HK-2 (cell line): ENCODE results near the gene SLC6A7.

Experiments used
- DNase-seq: peaks from one replicate; pipeline ENCODE4 v3.0.0-alpha.2; 2018; ENCODE audit not compliant: unreplicated experiment

SLC6A7 gene

GRCh38 chr5:150190987-150191386, 1.1 kb downstream of the SLC6A7 start:
- no peak for DNase-seq

GRCh38 chr5:150192462-150192861, 2.6 kb downstream of the SLC6A7 start:
- DNase-seq = no peak

- no peak for DNase-seq
These were observed 6.0 kb downstream of the SLC6A7 start for GRCh38 chr5:150195736-150196485.

- DNase-seq = no peak
These were observed 6.7 kb downstream of the SLC6A7 start for GRCh38 chr5:150196514-150196913.

- no peak for DNase-seq
These were observed 7.1 kb downstream of the SLC6A7 start for GRCh38 chr5:150196986-150197385.

- no peak for DNase-seq
These were observed 7.6 kb downstream of the SLC6A7 start for GRCh38 chr5:150197476-150197875.

- DNase-seq = no peak
These were observed 12.6 kb downstream of the SLC6A7 start for GRCh38 chr5:150202501-150202900.

DNA sequence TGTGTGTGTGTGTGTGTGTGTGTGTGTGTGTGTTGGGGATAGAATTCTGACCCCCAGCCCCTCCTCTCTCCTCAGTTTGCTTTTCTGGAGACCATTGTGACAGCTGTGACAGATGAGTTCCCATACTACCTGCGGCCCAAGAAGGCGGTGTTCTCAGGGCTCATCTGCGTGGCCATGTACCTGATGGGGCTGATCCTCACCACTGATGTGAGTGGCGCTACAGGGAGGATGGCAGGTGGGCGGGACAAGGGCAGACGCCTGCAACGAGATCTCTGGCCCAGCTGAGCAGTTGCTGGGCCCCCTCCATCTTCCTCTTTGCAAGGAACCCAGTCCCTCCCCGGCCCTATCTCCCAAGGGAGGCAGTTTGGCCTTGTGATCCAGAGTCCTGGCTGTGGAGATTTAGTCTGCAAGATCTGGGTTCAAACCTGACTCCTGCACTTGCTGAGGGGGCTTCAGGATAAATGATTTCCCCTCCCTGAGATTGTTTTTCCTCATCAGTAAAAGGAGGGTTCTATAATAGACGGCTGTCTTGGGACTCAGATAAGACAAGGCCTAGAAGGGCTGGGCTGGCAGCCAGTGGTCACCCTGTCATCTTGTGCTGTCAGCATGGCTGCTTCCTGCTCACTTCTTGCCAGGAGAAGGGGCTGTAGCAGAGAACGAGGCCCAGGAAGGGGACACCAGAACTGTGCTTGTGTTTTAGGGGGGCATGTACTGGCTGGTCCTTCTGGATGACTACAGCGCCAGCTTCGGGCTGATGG, 14.1 kb downstream of the SLC6A7 start:
- no peak for DNase-seq

GRCh38 chr5:150204590-150204960, 14.7 kb downstream of the SLC6A7 start:
- no peak for DNase-seq

- no peak for DNase-seq
These were observed 16.4 kb downstream of the SLC6A7 start for GRCh38 chr5:150206098-150206778.

DNA sequence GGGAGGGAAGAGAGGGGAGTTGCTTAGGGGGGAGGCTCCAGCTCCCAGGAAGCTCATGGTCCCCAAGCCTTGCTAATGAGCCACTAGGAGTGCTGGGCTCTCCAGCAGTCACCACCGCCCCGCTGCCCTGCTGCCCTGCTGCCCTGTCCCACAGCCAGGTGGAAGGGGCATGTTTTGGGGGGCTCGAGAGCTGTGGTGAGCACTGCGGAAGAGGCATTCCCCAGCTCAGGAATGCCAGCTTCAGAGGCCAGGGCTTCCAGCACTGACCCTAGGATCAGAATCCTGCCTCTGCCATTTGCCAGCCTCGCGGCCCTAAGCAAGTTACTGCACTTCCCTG, 16.9 kb downstream of the SLC6A7 start:
- DNase-seq = no peak

DNA sequence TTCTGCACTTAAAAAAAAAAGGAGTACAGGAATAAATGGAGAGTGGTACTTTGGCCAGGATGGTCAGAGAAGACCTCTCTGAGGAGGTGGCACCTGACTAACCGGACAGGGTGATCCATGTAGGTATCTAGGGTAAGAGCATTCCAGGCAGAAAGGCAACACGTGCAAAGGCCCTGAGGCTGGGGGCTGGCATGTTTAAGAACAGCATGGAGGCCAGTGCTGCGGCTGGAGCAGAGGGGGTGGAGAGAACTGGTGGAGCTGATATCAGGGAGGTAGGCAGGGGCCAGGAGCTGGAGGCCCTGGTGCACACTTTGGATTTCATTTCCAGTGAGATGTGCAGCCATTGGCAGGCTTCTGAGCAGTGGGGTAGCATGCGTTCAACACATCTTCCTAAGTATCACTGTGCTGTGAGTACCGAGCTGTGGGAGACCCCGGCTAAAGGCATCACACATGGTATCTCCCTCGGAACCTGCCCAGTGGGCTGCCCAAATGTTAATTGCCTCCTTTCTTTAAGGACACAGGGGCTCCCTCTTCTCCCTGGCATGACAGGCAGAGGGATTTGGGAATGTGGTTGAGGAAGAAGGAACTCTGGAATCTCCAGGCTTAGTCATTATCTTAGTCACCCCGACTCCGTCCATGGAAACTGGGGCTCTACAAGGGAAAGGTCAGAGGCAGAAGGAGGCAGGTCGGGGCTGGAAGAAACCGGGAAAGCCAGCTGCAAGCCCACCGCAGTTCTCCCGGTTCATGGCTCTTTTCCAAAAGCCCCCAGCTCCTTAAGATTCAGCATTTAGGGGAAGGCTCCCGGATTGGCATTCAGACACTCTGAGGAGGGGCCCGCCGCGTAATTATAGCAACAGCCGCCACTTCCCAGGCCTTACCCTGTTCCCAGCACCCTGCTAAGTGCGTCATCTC, 18.6 kb downstream of the SLC6A7 start:
- DNase-seq = no peak

GRCh38 chr5:150209099-150209635, 19.3 kb downstream of the SLC6A7 start:
- no peak for DNase-seq

- DNase-seq = no peak
These were observed 20.8 kb downstream of the SLC6A7 start for GRCh38 chr5:150210644-150211043.

DNA sequence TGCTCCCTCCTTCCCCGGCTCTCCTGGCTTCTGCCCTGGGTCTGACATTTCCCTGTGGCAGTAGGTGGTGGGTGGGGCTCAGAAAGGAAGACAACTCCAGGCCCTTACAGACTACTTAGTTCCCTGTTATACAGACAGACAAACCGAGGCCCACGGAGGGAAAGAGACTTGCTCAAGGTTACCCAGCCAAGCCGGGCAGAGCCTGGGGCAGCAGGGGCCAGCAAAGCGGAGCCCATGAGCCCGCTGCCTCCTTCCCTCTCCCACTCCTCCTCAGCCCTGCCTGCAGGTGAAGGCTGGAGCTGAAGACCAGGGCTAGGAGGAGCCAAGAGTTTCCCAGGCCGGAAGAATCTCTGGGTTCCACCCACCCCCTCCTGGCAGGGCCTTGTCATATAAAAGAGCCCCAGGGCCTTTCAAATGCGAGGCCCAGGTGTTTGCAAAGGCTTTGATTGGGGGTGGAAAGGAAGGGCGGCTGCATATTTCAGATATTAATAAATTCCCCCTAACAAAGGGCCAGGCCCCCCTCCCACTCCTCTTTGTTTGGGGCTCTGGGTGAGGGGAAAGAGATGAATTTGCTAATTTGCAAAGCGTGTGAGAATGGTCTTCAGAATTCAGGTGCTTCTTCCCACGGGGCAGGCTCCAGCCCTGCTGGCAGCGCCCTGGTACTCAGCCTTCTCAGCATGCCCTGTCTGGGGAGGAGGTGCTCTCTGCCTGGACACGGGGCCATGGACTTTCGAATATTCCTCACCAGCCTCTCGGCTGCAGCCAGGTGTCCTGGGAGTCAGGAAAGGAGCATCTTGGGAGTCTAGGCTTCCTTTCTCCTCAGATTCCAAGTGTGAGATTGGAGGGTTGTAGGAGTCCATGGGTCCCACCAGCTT, 21.5 kb downstream of the SLC6A7 start:
- DNase-seq = no peak

- no peak for DNase-seq
These were observed 23.7 kb downstream of the SLC6A7 start for GRCh38 chr5:150213530-150213929.

- no peak for DNase-seq
These were observed 24.4 kb downstream of the SLC6A7 start for GRCh38 chr5:150214289-150214688.

DNA sequence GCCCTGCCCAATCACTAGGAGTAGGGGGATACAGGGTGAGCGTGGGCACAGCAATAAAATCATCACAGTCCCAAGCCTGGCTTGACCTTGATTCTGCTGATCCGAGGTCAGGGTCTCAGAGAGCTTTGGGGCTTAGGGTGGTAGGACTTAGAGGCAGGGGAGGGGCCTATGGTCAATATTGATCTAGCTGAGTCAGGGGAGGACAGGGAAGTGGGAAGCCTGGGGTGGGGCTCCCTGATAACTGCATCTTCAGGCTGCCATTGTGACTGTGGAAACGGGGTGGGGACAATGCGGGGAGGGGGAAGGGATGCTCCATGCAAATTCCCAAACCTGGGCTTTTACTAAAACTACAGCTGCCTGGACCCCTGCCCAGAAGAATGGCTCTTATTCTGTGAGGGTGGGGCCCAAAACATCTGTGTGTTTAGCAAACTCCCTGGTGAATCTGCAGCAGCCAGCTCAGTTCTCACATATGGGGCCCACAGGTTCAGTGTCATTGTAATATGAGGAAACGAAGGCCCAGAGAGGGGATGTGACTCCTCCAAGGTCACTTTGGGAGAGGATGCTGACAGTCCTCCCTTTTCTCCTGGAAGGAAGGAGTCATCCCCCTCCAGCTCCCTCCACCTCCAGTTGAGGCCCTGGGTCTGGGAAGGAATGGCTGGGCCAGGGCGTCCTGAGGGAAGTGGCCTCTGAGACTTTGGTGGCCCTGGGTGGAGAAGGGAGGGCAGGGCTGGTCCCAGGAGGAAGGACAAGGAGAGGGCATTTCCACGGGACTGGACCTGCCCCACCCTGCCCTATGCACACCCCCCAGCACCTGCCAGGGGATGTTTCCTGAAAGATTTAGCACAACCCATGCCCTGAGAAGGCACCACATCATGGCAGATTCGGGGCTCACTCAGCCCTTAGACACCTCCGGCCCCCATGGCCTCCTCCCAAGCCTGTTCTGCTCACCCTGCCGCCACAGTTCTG, 26.4 kb downstream of the SLC6A7 start:
- no peak for DNase-seq

- no peak for DNase-seq
These were observed 27.2 kb downstream of the SLC6A7 start for GRCh38 chr5:150217038-150217437.
